Parathyroid adenoma (tissue), 2 donors: ENCODE measurements around the gene JAK2.
"Not testable (repeated sequence)": the region's sequence is repeated elsewhere in the genome, so short reads cannot be mapped to it uniquely, and the experiment has no call there.

Source experiments
- H2AFZ ChIP-seq: fragments of 300-600 bp; sonication (generic); one replicate; pipeline ENCODE4 v1.7.0; 2017; ENCODE audit warnings: antibody characterized with exemption, mild to moderate bottlenecking
- H3K27ac ChIP-seq: fragments of 300-600 bp; sonication (generic); one replicate; pipeline ENCODE4 v1.7.0; 2017
- H3K27me3 ChIP-seq: fragments of 300-600 bp; sonication (generic); one replicate; pipeline ENCODE4 v1.7.0; 2017; ENCODE audit warnings: low read length; ENCODE audit not compliant: control insufficient read depth, insufficient read depth
- H3K36me3 ChIP-seq: fragments of 300-600 bp; sonication (generic); one replicate; pipeline ENCODE4 v1.7.0; 2017; ENCODE audit warnings: low read length; ENCODE audit not compliant: control insufficient read depth, insufficient read depth
- H3K4me1 ChIP-seq: fragments of 300-600 bp; sonication (generic); one replicate; pipeline ENCODE4 v1.7.0; 2017; ENCODE audit warnings: control low read depth
- H3K4me2 ChIP-seq: fragments of 300-600 bp; sonication (generic); one replicate; pipeline ENCODE4 v1.7.0; 2017; ENCODE audit warnings: low read length
- H3K4me3 ChIP-seq: fragments of 300-600 bp; sonication (generic); one replicate; pipeline ENCODE4 v1.7.0; 2017; ENCODE audit warnings: low read depth, low read length
- H3K79me2 ChIP-seq: fragments of 300-600 bp; sonication (generic); one replicate; pipeline ENCODE4 v1.7.0; 2017; ENCODE audit warnings: control low read depth
- H3K9ac ChIP-seq: fragments of 300-600 bp; sonication (generic); one replicate; pipeline ENCODE4 v1.7.0; 2017; ENCODE audit warnings: mild to moderate bottlenecking
- H3K9me3 ChIP-seq: fragments of 300-600 bp; sonication (generic); one replicate; pipeline ENCODE4 v1.7.0; 2017; ENCODE audit warnings: low read length; ENCODE audit not compliant: control insufficient read depth
- CTCF ChIP-seq: fragments of 300-600 bp; sonication (generic); IDR thresholded peaks from one replicate; pipeline ENCODE4 v1.7.0; 2017; ENCODE audit warnings: antibody characterized with exemption, mild to moderate bottlenecking
- donor health status: primary hyperparathyroidism.

JAK2 gene

DNA sequence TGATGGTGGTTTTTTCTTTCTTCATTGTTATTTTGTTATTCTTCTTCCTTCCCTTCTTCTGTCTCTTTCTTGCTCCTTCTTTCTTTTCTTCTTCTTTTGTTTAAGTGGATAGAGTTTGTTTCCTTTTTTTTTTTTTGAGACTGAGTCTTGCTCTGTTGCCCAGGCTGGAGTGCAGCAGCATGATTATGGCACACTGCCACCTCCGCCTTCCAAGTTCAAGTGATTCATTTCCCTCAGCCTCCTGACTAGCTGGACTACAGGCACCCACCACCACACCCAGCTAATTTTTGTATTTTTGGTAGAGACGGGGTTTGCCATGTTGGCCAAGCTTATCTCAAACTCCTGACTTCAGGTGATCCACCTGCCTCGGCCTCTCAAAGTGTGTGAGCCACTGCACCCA is 40.3 kb downstream of the JAK2 start:
- no peaks in the 10 kb centered on the region for H3K36me3 ChIP-seq
- H3K4me1 ChIP-seq = no peaks in the 10 kb centered on the region
- H3K9me3 ChIP-seq = no peaks in the 10 kb centered on the region
- H3K4me2 ChIP-seq = no peak overlapping the region
- peaks cover 2% of the 10 kb centered on the region for H3K79me2 ChIP-seq
- no peak overlapping the region for H2AFZ ChIP-seq
- no peak overlapping the region for H3K4me3 ChIP-seq
- no peak overlapping the region for H3K27ac ChIP-seq
- no peak for TF ChIP-seq CTCF
- no peak overlapping the region for H3K9ac ChIP-seq
- H3K27me3 ChIP-seq = no peaks in the 10 kb centered on the region

DNA sequence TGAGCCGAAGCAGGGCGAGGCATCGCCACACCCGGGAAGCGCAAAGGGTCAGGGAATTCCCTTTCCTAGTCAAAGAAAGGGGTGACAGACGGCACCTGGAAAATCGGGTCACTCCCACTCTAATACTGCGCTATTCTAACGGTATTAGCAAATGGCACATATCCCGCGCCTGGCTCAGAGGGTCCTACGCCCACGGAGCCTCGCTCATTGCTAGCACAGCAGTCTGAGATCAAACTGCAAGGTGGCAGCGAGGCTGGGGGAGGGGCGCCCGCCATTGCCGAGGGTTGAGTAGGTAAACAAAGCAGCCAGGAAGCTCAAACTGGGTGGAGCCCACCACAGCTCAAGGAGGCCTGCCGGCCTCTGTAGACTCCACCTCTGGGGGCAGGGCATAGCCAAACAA is 46.9 kb downstream of the JAK2 start:
- H2AFZ ChIP-seq, H3K27me3 ChIP-seq, H3K4me2 ChIP-seq, H3K36me3 ChIP-seq, H3K9me3 ChIP-seq, H3K79me2 ChIP-seq, H3K4me3 ChIP-seq, H3K4me1 ChIP-seq, H3K27ac ChIP-seq, H3K9ac ChIP-seq: not testable (repeated sequence)

- Histone ChIP-seq H3K9ac (no peak overlapping the region), H2AFZ (no peak overlapping the region), H3K79me2 (no peaks in the 10 kb centered on the region), H3K27me3 (no peaks in the 10 kb centered on the region), H3K36me3 (no peaks in the 10 kb centered on the region), H3K4me2 (no peak overlapping the region), H3K4me1 (no peaks in the 10 kb centered on the region), H3K9me3 (no peaks in the 10 kb centered on the region), H3K4me3 (no peak overlapping the region), H3K27ac (no peak overlapping the region)
- TF ChIP-seq CTCF = no peak
Observed at GRCh38 chr9:5040730-5041389, 55.8 kb downstream of the JAK2 start.

DNA sequence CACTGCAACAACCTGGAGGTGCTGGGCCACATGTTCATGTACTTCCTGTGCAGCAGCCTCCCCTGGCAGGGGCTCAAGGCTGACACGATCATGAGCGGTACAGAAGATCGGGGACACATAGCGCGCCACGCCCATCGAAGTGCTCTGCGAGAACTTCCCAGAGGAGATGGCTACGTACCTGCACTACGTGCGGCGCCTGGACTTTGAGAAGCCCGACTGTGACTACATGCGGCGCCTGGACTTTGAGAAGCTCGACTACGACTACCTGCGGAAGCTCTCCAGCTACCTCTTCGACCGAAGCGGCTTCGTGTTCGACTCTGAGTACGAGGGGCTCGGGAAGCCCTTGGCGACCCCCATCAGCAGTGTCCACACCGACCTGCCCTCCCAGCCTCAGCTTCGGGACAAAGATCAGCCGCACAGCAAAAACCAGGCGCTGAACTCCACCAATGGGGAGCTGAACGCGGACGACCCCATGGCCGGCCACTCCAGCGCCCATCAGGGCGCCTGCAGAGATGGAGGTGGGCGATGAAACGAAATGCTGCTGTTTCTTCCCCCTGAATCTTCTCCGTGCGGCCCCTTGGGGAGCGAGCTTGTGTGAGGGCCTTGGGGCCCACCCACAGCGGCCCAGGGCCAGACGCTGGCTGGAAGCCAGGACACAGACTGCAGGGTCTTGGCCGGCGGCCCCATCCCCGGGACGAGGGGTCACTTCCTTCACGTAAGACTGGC is 56.5 kb downstream of the JAK2 start:
- Histone ChIP-seq H3K9me3 (no peaks in the 10 kb centered on the region), H3K4me2 (no peak overlapping the region), H3K36me3 (no peaks in the 10 kb centered on the region), H3K4me3 (no peak overlapping the region), H3K4me1 (no peaks in the 10 kb centered on the region), H3K27ac (no peak overlapping the region), H3K27me3 (no peaks in the 10 kb centered on the region), H2AFZ (no peak overlapping the region), H3K79me2 (no peaks in the 10 kb centered on the region), H3K9ac (no peak overlapping the region)
- TF ChIP-seq CTCF = no peak

- no peaks in the 10 kb centered on the region for H3K9me3 ChIP-seq
- H3K79me2 ChIP-seq = no peaks in the 10 kb centered on the region
- TF ChIP-seq CTCF = no peak
- no peak overlapping the region for H3K4me3 ChIP-seq
- no peaks in the 10 kb centered on the region for H3K27me3 ChIP-seq
- no peak overlapping the region for H2AFZ ChIP-seq
- H3K27ac ChIP-seq = no peak overlapping the region
- no peaks in the 10 kb centered on the region for H3K4me1 ChIP-seq
- H3K9ac ChIP-seq = no peak overlapping the region
- no peak overlapping the region for H3K4me2 ChIP-seq
- H3K36me3 ChIP-seq = no peaks in the 10 kb centered on the region
Observed at GRCh38 chr9:5042661-5043178, 57.6 kb downstream of the JAK2 start.
